ENCODE results near the gene PRRT3. TPM values are rescaled to one million over a fixed set of nuclear protein-coding genes. Genes with fewer than 3 reads are reported as not detected.
"Not testable (repeated sequence)": the region's sequence is repeated elsewhere in the genome, so short reads cannot be mapped to it uniquely, and the experiment has no call there.

Gene PRRT3
- total and polyA plus RNA-seq, 2 of the 13 experiments (the other 11 are each of a cell fraction or from before 2014, with no cell fraction given) = 0.22 to 0.44 TPM

DNA sequence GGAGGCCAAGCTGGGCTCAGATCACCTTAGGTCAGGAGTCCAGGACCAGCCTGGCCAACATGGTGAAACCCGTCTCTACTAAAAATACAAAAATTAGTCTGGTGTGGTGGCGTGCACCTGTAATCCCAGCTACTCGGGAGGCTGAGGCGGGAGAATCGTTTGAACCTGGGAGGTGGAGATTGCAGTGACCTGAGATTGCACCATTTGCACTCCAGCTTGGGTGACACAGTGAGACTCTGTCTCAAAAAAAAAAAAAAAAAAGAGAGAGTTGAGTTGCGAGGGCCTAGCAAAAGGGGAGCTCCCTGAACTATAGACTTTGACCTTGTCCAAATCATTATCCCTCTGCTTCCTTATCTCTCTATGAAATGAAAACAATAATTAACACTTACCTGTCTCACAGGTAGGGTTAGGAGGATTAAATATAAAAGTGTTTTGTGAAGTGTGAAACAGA, 51.2 kb downstream of the PRRT3 start (continued):
- TF ChIP-seq GFI1 (CRISPR knock-in tag; IDR thresholded peaks at IDR 0.05; ENCODE audit: borderline replicate concordance) (peak; percentile 61; the same call in 1 of the 2 replicates), NR2F2 (IDR thresholded peaks at IDR 0.05; ENCODE audit: borderline replicate concordance, low read depth) (peak; percentile 77), RCOR2 (CRISPR knock-in tag; IDR thresholded peaks at IDR 0.05) (peak; percentile 100), KDM3A (CRISPR knock-in tag; IDR thresholded peaks at IDR 0.05; ENCODE audit: low read depth) (peak; percentile 58; the same call in 1 of the 2 replicates), CBX5 (CRISPR knock-in tag; IDR thresholded peaks at IDR 0.05; ENCODE audit: borderline replicate concordance) (peak; percentile 79; the same call in 1 of the 2 replicates), ZNF629 (CRISPR knock-in tag; conservative IDR thresholded peaks at IDR 0.05) (peak; percentile 55), CEBPG (CRISPR knock-in tag; IDR thresholded peaks at IDR 0.05) (peak; percentile 90), ZNF282 (IDR thresholded peaks at IDR 0.05; ENCODE audit: partially characterized antibody) (peak; percentile 80), ZFP82 (CRISPR knock-in tag; IDR thresholded peaks at IDR 0.05; ENCODE audit: borderline replicate concordance) (peak; percentile 65; the same call in 1 of the 2 replicates), BCL6 (CRISPR knock-in tag; IDR thresholded peaks at IDR 0.05) (peak; percentile 77), ZFP1 (CRISPR knock-in tag; IDR thresholded peaks at IDR 0.05) (peak; percentile 85), SOX6 (CRISPR knock-in tag; IDR thresholded peaks at IDR 0.05) (peak; percentile 78)
- TF ChIP-seq, protein P1, sequence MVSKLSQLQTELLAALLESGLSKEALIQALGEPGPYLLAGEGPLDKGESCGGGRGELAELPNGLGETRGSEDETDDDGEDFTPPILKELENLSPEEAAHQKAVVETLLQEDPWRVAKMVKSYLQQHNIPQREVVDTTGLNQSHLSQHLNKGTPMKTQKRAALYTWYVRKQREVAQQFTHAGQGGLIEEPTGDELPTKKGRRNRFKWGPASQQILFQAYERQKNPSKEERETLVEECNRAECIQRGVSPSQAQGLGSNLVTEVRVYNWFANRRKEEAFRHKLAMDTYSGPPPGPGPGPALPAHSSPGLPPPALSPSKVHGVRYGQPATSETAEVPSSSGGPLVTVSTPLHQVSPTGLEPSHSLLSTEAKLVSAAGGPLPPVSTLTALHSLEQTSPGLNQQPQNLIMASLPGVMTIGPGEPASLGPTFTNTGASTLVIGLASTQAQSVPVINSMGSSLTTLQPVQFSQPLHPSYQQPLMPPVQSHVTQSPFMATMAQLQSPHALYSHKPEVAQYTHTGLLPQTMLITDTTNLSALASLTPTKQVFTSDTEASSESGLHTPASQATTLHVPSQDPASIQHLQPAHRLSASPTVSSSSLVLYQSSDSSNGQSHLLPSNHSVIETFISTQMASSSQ (IDR thresholded peaks at IDR 0.05; ENCODE audit: low read depth) = peak; percentile 53; the same call in 1 of the 2 replicates
- TF ChIP-seq, protein P1 (CRISPR knock-in tag; IDR thresholded peaks at IDR 0.05; ENCODE audit: borderline replicate concordance) = peak; percentile 48; the same call in 1 of the 2 replicates
- TF ChIP-seq, protein P2, sequence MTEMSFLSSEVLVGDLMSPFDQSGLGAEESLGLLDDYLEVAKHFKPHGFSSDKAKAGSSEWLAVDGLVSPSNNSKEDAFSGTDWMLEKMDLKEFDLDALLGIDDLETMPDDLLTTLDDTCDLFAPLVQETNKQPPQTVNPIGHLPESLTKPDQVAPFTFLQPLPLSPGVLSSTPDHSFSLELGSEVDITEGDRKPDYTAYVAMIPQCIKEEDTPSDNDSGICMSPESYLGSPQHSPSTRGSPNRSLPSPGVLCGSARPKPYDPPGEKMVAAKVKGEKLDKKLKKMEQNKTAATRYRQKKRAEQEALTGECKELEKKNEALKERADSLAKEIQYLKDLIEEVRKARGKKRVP (CRISPR knock-in tag; IDR thresholded peaks at IDR 0.05) = peak in 1 of 2 experiments; percentile 88; a peak in 2 of 4 replicates
- TF ChIP-seq, protein P3, sequence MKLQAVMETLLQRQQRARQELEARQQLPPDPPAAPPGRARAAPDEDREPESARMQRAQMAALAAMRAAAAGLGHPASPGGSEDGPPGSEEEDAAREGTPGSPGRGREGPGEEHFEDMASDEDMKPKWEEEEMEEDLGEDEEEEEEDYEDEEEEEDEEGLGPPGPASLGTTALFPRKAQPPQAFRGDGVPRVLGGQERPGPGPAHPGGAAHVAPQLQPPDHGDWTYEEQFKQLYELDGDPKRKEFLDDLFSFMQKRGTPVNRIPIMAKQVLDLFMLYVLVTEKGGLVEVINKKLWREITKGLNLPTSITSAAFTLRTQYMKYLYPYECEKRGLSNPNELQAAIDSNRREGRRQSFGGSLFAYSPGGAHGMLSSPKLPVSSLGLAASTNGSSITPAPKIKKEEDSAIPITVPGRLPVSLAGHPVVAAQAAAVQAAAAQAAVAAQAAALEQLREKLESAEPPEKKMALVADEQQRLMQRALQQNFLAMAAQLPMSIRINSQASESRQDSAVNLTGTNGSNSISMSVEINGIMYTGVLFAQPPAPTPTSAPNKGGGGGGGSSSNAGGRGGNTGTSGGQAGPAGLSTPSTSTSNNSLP (IDR thresholded peaks at IDR 0.05; ENCODE audit: low read depth, low read length) = peak; percentile 88
- TF ChIP-seq, protein P4, sequence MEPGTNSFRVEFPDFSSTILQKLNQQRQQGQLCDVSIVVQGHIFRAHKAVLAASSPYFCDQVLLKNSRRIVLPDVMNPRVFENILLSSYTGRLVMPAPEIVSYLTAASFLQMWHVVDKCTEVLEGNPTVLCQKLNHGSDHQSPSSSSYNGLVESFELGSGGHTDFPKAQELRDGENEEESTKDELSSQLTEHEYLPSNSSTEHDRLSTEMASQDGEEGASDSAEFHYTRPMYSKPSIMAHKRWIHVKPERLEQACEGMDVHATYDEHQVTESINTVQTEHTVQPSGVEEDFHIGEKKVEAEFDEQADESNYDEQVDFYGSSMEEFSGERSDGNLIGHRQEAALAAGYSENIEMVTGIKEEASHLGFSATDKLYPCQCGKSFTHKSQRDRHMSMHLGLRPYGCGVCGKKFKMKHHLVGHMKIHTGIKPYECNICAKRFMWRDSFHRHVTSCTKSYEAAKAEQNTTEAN (CRISPR knock-in tag; conservative IDR thresholded peaks at IDR 0.05) = 0 out of 2 replicates have a peak, but pooled peaks have one; percentile 21
- not testable (repeated sequence) for TF ChIP-seq SOX6 (IDR thresholded peaks at IDR 0.05)
- TF ChIP-seq, protein P5, sequence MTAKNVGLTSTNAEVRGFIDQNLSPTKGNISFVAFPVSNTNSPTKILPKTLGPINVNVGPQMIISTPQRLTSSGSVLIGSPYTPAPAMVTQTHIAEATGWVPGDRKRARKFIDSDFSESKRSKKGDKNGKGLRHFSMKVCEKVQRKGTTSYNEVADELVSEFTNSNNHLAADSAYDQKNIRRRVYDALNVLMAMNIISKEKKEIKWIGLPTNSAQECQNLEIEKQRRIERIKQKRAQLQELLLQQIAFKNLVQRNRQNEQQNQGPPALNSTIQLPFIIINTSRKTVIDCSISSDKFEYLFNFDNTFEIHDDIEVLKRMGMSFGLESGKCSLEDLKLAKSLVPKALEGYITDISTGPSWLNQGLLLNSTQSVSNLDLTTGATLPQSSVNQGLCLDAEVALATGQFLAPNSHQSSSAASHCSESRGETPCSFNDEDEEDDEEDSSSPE (CRISPR knock-in tag; IDR thresholded peaks at IDR 0.05) = peak; percentile 76
- TF ChIP-seq, protein P6, sequence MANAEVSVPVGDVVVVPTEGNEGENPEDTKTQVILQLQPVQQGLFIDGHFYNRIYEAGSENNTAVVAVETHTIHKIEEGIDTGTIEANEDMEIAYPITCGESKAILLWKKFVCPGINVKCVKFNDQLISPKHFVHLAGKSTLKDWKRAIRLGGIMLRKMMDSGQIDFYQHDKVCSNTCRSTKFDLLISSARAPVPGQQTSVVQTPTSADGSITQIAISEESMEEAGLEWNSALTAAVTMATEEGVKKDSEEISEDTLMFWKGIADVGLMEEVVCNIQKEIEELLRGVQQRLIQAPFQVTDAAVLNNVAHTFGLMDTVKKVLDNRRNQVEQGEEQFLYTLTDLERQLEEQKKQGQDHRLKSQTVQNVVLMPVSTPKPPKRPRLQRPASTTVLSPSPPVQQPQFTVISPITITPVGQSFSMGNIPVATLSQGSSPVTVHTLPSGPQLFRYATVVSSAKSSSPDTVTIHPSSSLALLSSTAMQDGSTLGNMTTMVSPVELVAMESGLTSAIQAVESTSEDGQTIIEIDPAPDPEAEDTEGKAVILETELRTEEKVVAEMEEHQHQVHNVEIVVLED (CRISPR knock-in tag; IDR thresholded peaks at IDR 0.05; ENCODE audit: borderline replicate concordance) = peak; percentile 36; the same call in 1 of the 2 replicates

All from HepG2 (cell line).